ENCODE data around the gene PCDHGB2.
"Not testable (repeated sequence)": the region's sequence is repeated elsewhere in the genome, so short reads cannot be mapped to it uniquely, and the experiment has no call there.

The PCDHGB2 gene

GRCh38 chr5:141387557-141388311 is 27.9 kb downstream of the PCDHGB2 start, which contains the start of gene PCDHGB4:
TSS of gene PCDHGB4 (plus strand) at chr5:141387698. CDS start at chr5:141387885, 187 bp downstream.
- not testable (repeated sequence) for DNase-seq

DNA sequence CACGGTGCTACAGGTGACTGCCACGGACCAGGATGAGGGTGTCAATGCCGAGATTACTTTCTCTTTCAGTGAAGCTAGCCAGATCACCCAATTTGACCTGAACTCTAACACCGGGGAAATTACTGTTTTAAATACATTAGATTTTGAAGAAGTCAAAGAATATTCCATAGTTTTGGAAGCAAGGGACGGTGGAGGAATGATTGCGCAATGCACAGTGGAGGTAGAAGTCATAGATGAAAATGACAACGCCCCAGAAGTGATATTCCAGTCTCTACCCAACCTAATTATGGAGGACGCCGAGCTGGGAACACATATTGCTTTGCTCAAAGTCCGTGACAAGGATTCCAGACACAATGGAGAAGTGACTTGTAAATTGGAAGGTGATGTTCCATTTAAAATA is 28.9 kb downstream of the PCDHGB2 start:
- no peak for DNase-seq

- DNase-seq, result no peak
Observed at GRCh38 chr5:141389153-141390042, 29.6 kb downstream of the PCDHGB2 start.

DNA sequence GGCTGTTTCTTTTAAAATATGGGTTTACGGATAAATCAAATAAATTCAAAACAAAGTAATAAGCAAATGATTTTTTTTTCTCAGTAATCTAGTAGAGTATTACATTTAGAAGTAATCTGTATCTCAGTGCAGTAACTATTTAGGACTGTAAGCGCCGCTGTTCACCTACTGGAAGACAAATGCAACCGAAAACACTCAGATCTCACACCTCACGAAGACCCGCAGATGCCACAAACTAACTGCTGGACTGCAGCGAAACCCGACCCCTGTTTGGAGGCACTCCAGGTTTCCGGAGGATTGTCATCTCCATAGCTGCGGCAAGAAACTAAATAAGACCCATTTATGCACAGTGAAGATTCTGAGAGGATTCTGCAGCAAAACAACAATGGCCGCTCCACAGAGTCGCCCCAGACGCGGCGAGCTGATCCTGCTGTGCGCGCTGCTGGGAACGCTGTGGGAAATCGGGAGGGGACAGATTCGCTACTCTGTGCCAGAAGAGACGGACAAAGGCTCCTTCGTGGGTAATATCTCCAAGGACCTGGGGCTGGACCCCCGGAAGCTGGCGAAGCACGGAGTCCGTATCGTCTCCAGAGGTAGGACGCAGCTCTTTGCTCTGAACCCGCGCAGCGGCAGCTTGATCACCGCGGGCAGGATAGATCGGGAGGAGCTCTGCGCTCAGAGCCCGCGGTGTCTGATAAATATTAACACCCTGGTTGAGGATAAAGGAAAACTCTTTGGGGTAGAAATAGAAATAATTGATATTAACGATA is 32.8 kb downstream of the PCDHGB2 start, which contains the start of gene PCDHGA8:
Gene PCDHGA8, plus strand, starts transcription at position 205 of the 770 bp plus-strand sequence. Its CDS starts 181 bp downstream, at position 386.
- DNase-seq, result no peak

DNA sequence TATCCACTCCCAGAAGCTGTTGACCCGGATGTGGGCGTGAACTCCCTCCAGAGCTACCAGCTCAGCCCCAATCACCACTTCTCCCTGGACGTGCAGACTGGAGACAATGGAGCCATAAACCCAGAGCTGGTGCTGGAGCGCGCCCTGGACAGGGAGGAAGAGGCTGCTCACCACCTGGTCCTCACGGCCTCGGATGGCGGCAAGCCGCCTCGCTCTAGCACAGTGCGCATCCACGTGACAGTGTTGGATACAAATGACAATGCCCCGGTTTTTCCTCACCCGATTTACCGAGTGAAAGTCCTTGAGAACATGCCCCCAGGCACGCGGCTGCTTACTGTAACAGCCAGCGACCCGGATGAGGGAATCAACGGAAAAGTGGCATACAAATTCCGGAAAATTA is 33.5 kb downstream of the PCDHGB2 start:
- no peak for DNase-seq

- DNase-seq, result not testable (repeated sequence)
Observed at GRCh38 chr5:141394401-141395187, 34.8 kb downstream of the PCDHGB2 start.

DNA sequence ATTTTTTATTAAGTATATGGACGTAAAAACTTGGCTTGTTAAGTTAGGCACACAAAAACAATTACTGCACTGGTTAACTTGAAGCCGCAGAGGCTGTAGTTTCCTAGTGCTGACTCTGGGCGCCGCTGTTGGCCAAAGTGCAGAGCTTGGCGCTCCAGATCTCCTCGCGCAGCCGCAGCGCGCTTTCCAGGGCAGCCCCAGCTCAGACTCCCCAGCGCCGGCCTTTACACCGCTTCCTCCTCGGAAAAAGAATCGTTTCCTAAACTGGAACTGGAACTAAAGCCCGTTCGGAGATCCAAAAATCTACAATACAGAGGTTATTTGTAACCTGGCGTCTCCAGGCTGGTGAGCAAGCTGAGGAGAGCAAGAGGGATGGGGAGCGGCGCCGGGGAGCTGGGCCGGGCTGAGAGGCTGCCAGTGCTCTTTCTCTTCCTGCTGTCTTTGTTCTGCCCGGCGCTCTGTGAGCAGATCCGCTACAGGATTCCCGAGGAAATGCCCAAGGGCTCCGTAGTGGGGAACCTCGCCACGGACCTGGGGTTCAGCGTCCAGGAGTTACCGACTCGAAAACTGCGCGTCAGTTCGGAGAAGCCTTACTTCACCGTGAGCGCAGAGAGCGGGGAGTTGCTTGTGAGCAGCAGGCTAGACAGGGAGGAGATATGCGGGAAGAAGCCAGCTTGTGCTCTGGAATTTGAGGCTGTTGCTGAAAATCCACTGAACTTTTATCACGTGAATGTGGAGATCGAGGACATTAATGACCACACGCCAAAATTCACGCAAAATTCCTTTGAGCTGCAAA is 38.2 kb downstream of the PCDHGB2 start, which contains the start of gene PCDHGB5:
Gene PCDHGB5, plus strand, starts transcription at position 192 of the 796 bp plus-strand sequence. Its CDS starts 181 bp downstream, at position 373.
- not testable (repeated sequence) for DNase-seq

GRCh38 chr5:141398608-141399007 is 38.8 kb downstream of the PCDHGB2 start:
- DNase-seq, result no peak

DNA sequence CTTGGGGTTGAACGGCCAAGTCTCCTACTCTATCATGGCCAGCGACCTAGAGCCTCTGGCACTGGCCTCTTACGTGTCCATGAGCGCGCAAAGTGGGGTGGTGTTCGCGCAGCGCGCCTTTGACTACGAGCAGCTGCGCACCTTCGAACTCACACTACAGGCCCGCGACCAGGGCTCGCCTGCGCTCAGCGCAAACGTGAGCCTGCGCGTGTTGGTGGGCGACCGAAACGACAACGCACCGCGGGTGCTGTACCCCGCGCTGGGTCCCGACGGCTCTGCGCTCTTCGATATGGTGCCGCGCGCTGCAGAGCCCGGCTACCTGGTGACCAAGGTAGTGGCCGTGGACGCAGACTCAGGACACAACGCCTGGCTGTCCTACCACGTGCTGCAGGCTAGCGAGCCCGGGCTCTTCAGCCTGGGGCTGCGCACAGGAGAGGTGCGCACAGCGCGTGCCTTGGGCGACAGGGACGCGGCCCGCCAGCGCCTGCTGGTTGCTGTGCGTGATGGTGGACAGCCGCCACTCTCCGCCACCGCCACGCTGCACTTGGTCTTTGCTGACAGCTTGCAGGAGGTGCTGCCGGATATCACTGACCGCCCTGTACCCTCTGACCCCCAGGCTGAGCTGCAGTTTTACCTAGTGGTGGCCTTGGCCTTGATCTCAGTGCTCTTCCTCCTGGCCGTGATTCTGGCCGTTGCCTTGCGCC is 39.9 kb downstream of the PCDHGB2 start:
- DNase-seq, result no peak

- DNase-seq, result peak; percentile 29
Observed at GRCh38 chr5:141402553-141403243, 42.9 kb downstream of the PCDHGB2 start, which contains the start of gene PCDHGA9. TSS of gene PCDHGA9 (plus strand) at chr5:141402778. CDS start at chr5:141402953, 175 bp downstream.

DNA sequence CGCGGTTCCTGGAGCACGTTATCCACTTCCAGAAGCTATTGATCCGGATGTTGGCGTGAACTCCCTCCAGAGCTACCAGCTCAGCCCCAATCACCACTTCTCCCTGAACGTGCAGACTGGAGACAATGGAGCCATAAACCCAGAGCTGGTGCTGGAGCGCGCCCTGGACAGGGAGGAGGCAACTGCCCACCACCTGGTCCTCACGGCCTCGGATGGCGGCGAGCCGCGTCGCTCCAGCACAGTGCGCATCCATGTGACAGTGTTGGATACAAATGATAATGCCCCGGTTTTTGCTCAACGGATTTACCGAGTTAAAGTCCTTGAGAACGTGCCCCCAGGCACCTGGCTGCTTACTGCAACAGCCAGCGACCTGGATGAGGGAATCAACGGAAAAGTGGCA is 43.6 kb downstream of the PCDHGB2 start:
- no peak for DNase-seq

DNA sequence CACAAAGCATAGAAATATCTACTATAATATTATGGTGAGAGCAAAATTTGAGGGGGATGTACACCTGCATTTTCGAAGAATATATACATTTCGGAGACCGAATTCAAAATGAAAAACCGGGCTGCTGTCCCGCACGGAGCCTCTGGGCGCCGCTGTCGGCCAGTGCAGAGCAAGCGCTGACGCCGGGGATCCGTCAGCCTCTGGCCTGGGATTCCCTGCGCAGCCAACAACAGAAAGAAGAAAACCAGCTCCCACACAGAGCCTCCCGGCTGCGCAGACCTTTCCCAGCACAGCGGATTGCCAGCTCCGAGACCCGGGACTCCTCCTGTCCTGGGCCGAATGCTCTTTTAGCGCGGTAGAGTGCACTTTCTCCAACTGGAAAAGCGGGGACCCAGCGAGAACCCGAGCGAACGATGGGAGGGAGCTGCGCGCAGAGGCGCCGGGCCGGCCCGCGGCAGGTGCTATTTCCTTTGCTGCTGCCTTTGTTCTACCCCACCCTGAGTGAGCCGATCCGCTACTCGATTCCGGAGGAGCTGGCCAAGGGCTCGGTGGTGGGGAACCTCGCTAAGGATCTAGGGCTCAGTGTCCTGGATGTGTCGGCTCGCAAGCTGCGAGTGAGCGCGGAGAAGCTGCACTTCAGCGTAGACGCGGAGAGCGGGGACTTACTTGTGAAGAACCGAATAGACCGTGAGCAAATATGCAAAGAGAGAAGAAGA is 48.2 kb downstream of the PCDHGB2 start, which contains the start of gene PCDHGB6:
Gene PCDHGB6, plus strand, starts transcription at position 232 of the 716 bp plus-strand sequence. Its CDS starts 182 bp downstream, at position 414.
- not testable (repeated sequence) for DNase-seq

DNA sequence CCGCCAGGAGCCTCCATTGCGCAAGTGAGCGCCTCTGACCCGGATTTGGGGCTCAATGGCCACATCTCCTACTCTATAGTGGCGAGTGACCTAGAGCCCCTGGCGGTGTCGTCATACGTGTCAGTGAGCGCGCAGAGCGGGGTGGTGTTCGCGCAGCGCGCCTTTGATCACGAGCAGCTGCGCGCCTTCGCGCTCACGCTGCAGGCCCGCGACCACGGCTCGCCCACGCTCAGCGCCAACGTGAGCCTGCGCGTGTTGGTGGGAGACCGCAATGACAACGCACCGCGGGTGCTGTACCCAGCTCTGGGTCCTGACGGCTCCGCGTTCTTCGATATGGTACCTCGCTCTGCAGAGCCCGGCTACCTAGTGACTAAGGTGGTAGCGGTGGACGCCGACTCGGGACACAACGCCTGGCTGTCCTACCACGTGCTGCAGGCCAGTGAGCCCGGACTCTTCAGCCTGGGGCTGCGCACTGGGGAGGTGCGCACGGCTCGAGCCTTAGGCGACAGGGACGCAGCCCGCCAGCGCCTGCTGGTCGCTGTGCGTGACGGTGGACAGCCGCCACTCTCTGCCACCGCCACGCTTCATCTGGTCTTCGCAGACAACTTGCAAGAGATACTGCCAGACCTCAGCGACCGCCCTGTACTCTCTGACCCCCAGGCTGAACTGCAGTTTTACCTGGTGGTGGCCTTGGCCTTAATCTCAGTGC is 50.0 kb downstream of the PCDHGB2 start:
- no peak for DNase-seq

DNA sequence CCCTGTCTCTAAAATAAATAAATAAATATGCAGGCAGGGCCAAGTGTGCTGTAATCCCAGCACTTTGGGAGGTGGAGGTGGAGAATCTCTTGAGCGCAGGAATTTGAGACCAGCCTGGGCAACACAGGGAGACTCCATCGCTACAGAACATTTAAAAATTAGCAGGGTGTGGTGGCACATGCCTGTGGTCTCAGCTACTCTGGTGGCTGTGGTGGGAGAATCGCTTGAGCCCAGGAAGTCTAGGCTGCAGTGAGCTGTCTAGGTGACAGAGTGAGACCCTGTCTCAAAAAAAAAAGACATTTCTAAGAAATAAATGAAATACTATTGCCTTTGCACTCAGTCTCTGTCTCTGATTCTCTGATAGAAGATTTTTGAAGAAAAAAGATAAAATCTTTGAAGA is 51.8 kb downstream of the PCDHGB2 start:
- DNase-seq, result no peak

All from OCI-M1 (cell line).